ENCODE measurements around the gene TYK2. TPM values are rescaled to one million over a fixed set of nuclear protein-coding genes. Genes with fewer than 3 reads are reported as not detected.

TYK2 gene
- total and polyA plus RNA-seq, 4 donors, result 102 to 175 (median 150) TPM

DNA sequence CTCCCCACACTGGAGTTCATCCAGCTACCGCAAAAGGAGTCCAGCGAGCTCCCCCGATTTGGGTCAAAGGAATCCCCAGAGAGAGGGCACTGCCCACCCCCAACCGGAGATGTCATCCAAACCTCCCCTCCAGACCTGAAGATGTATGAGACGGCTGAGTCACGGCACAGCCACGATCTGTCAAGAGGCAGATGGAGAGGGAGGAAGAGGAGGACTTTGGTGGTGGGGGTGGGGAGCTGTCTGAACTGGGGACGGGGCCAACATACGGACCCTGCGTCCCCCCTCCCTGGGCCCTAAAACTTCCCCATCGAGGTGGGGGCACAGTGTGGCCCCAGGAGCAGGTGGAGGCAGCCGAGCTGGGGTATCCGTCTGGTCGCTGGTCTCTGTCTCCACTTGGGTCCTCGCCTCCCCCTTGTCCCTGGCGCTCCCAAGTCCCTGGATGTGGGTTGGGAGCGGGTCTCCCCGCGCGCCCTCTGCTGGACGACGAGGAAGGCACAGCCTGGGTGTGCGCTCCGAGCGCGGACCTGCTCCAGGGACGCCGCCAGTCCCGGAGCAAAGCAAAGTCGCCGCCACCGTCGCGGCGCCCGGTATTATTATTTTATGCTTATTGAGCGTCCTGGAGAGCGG lies 43.8 kb upstream of the TYK2 start:
- Histone ChIP-seq H3K27ac (ENCODE audit: low read depth in 1 of 2, low read length in 1 of 2) (peak overlapping the region in 1 of 2 donors; percentile 55), H3K9me3 (ENCODE audit: control insufficient read depth in 4 of 4, insufficient read depth in 3 of 4, low read length in 3 of 4) (peaks cover 0 to 3% (median 0%) of the 10 kb centered on the region in 4 donors), H3K9ac (ENCODE audit: insufficient read depth in 1 of 2, low read length in 2 of 2) (no peak overlapping the region), H3K4me3 (no peak overlapping the region), H3K4me1 (ENCODE audit: control insufficient read depth in 5 of 5, insufficient read depth in 5 of 5, low read length in 5 of 5) (peaks cover 0 to 12% (median 0%) of the 10 kb centered on the region in 5 donors), H3K27me3 (ENCODE audit: control insufficient read depth in 3 of 3, insufficient read depth in 3 of 3, low read length in 2 of 3) (peaks cover 0 to 63% (median 48%) of the 10 kb centered on the region in 3 donors), H3K36me3 (ENCODE audit: control insufficient read depth in 4 of 4, insufficient read depth in 4 of 4, low read length in 4 of 4) (no peaks in the 10 kb centered on the region)
- TF ChIP-seq, protein P1, sequence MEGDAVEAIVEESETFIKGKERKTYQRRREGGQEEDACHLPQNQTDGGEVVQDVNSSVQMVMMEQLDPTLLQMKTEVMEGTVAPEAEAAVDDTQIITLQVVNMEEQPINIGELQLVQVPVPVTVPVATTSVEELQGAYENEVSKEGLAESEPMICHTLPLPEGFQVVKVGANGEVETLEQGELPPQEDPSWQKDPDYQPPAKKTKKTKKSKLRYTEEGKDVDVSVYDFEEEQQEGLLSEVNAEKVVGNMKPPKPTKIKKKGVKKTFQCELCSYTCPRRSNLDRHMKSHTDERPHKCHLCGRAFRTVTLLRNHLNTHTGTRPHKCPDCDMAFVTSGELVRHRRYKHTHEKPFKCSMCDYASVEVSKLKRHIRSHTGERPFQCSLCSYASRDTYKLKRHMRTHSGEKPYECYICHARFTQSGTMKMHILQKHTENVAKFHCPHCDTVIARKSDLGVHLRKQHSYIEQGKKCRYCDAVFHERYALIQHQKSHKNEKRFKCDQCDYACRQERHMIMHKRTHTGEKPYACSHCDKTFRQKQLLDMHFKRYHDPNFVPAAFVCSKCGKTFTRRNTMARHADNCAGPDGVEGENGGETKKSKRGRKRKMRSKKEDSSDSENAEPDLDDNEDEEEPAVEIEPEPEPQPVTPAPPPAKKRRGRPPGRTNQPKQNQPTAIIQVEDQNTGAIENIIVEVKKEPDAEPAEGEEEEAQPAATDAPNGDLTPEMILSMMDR (IDR thresholded peaks at IDR 0.05; ENCODE audit: control extremely low read depth, extremely low read depth), result peak; percentile 83
- peak; percentile 89 for ATAC-seq (ENCODE audit: insufficient read depth, low FRiP score)
- DNase-seq, result peak; percentile 70 to 85 (median 80)
- WGBS, 2 donors, result 1 to 3% methylated on average over 37 to 38 of the region's 38 CpGs

DNA sequence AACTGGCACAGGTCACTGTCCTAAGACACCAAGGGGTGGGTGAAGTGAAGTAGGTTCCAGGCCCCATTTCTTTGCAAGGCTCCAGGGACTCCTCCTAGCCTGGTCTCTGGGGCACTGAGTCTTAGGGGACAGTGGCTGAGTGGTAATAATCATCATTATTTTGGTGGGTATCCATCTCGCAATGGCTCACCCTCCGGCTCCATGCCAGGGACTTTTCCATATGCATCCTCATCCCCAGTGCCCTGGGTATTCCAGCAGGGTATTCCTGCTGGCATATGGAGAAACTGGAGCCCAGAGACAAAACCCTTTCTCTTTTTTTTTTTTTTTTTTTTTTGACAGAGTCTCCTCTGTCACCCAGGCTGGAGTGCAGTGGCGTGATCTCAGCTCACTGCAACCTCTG lies 42.5 kb upstream of the TYK2 start:
- H3K4me3 ChIP-seq, result no peak overlapping the region
- H3K36me3 ChIP-seq (ENCODE audit: control insufficient read depth in 4 of 4, insufficient read depth in 4 of 4, low read length in 4 of 4), result no peaks in the 10 kb centered on the region
- H3K27me3 ChIP-seq (ENCODE audit: control insufficient read depth in 3 of 3, insufficient read depth in 3 of 3, low read length in 2 of 3), result peaks cover 0 to 74% (median 56%) of the 10 kb centered on the region in 3 donors
- peaks cover 0 to 3% (median 0%) of the 10 kb centered on the region in 4 donors for H3K9me3 ChIP-seq (ENCODE audit: control insufficient read depth in 4 of 4, insufficient read depth in 3 of 4, low read length in 3 of 4)
- 77 to 93% methylated on average over 3 of the region's 3 CpGs for WGBS, 2 donors
- TF ChIP-seq, protein P1 (IDR thresholded peaks at IDR 0.05; ENCODE audit: control extremely low read depth, extremely low read depth), result no peak
- DNase-seq, result no peak
- no peak for ATAC-seq (ENCODE audit: insufficient read depth, low FRiP score)
- H3K27ac ChIP-seq (ENCODE audit: low read depth in 1 of 2, low read length in 1 of 2), result no peak overlapping the region
- H3K9ac ChIP-seq (ENCODE audit: insufficient read depth in 1 of 2, low read length in 2 of 2), result no peak overlapping the region
- peaks cover 0 to 18% (median 0%) of the 10 kb centered on the region in 5 donors for H3K4me1 ChIP-seq (ENCODE audit: control insufficient read depth in 5 of 5, insufficient read depth in 5 of 5, low read length in 5 of 5)

DNA sequence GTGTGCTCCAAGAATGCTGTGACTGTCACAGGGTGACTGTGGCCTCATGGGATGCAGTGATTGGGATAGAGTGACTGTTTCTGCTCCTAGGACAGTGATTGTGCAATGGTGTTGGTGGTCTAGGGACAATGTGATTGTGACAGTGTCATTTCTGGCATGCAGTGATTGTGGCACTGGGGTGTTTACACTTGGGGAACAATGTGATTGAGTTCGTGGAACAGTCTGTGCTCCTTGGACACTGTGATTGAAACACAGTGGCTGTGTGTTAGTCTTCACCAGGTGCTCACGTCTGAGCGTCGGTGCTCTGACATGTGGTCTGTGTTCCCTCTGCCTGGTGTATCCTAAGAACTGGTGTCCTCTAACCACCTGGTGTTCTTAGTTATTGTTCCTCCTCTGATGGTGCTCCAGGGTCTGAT lies 41.7 kb upstream of the TYK2 start:
- Histone ChIP-seq H3K4me3 (no peak overlapping the region), H3K27me3 (ENCODE audit: control insufficient read depth in 3 of 3, insufficient read depth in 3 of 3, low read length in 2 of 3) (peaks cover 0 to 79% (median 64%) of the 10 kb centered on the region in 3 donors), H3K9ac (ENCODE audit: insufficient read depth in 1 of 2, low read length in 2 of 2) (no peak overlapping the region), H3K36me3 (ENCODE audit: control insufficient read depth in 4 of 4, insufficient read depth in 4 of 4, low read length in 4 of 4) (no peaks in the 10 kb centered on the region), H3K4me1 (ENCODE audit: control insufficient read depth in 5 of 5, insufficient read depth in 5 of 5, low read length in 5 of 5) (peaks cover 0 to 18% (median 0%) of the 10 kb centered on the region in 5 donors), H3K9me3 (ENCODE audit: control insufficient read depth in 4 of 4, insufficient read depth in 3 of 4, low read length in 3 of 4) (peaks cover 0 to 3% (median 0%) of the 10 kb centered on the region in 4 donors), H3K27ac (ENCODE audit: low read depth in 1 of 2, low read length in 1 of 2) (no peak overlapping the region)
- TF ChIP-seq, protein P1 (IDR thresholded peaks at IDR 0.05; ENCODE audit: control extremely low read depth, extremely low read depth), result no peak
- ATAC-seq (ENCODE audit: insufficient read depth, low FRiP score) (no peak), DNase-seq (no peak)
- WGBS, 2 donors, result 40 to 48% methylated on average over 4 of the region's 4 CpGs

Data from lung (tissue), 12 donors.